Ishikawa (cell line): ENCODE results near the gene NSMF.

Experiments
- CREB1 ChIP-seq: IDR thresholded peaks from 2 replicates; pipeline ENCODE4 v1.6.1; 2012; ENCODE audit warnings: low read depth
- EGR1 ChIP-seq: IDR thresholded peaks from 2 replicates; pipeline ENCODE4 v1.6.1; 2012
- EP300 ChIP-seq: IDR thresholded peaks from 2 replicates; pipeline ENCODE4 v1.6.1; 2012; ENCODE audit warnings: borderline replicate concordance
- FOXM1 ChIP-seq: IDR thresholded peaks from 2 replicates; pipeline ENCODE4 v1.6.1; 2012; ENCODE audit warnings: low read depth, borderline replicate concordance
- MAX ChIP-seq: IDR thresholded peaks from 2 replicates; pipeline ENCODE4 v1.6.1; 2012
- REST ChIP-seq: IDR thresholded peaks from 2 replicates; pipeline ENCODE4 v1.6.1; 2012; ENCODE audit warnings: low read depth, mild to moderate bottlenecking
- TAF1 ChIP-seq: IDR thresholded peaks from 2 replicates; pipeline ENCODE4 v1.6.1; 2012; ENCODE audit warnings: low read depth, mild to moderate bottlenecking
- TCF12 ChIP-seq: IDR thresholded peaks from 2 replicates; pipeline ENCODE4 v1.6.1; 2012; ENCODE audit warnings: low read depth
- YY1 ChIP-seq: IDR thresholded peaks from 2 replicates; pipeline ENCODE4 v1.6.1; 2012; ENCODE audit warnings: low read depth

GRCh38 chr9:137435381-137435891 lies 23.7 kb downstream of the NSMF start:
- TF ChIP-seq CREB1 = no peak
- TF ChIP-seq TAF1 = no peak
- no peak for TF ChIP-seq YY1
- TF ChIP-seq MAX = no peak
- no peak for TF ChIP-seq EP300
- no peak for TF ChIP-seq REST
- TF ChIP-seq TCF12 = no peak
- TF ChIP-seq FOXM1 = no peak
- no peak for TF ChIP-seq EGR1
